Colon (tissue), 2 donors: ENCODE results near the gene STRC.
"Not testable (repeated sequence)": the region's sequence is repeated elsewhere in the genome, so short reads cannot be mapped to it uniquely, and the experiment has no call there.

Source experiments
- FAIRE-seq: peaks from 2 replicates; lab custom pipeline; 2012; peaks lifted over from hg19 to GRCh38; lab: Jason Lieb, UNC
- donor health status: control.
- donor health status: control.

Gene STRC

GRCh38 chr15:43563793-43564192 is 54.8 kb downstream of the STRC start:
- not testable (repeated sequence) for FAIRE-seq

- not testable (repeated sequence) for FAIRE-seq
These were observed 55.8 kb downstream of the STRC start for GRCh38 chr15:43562753-43563152.

- no peak for FAIRE-seq
These were observed 65.6 kb downstream of the STRC start for GRCh38 chr15:43552986-43553385.

- no peak for FAIRE-seq
These were observed 66.3 kb downstream of the STRC start for GRCh38 chr15:43552256-43552655.

GRCh38 chr15:43550527-43551363 is 67.9 kb downstream of the STRC start:
- FAIRE-seq, result no peak
